Smooth muscle cell (in vitro differentiated cells): Measurements from ENCODE around the gene CDC42EP5. TPM values are rescaled to one million over a fixed set of nuclear protein-coding genes. Genes with fewer than 3 reads are reported as not detected.

Experiments used
- DNase-seq: peaks from one replicate; lab custom pipeline; 2025; ENCODE audit not compliant: unreplicated experiment; lab: John Stamatoyannopoulos, UW
- H2AFZ ChIP-seq: fragments of 200-600 bp; sonication (generic); 2 replicates; pipeline ENCODE4 v1.6.0; 2016; ENCODE audit warnings: antibody characterized with exemption, low read depth, mild to moderate bottlenecking
- H3F3A ChIP-seq: fragments of 200-600 bp; sonication (generic); 2 replicates; pipeline ENCODE4 v1.6.0; 2017; ENCODE audit warnings: antibody characterized with exemption, low read depth
- H3K27ac ChIP-seq: fragments of 200-600 bp; sonication (generic); 2 replicates; pipeline ENCODE4 v1.5.1; 2016; ENCODE audit warnings: low read depth, mild to moderate bottlenecking
- H3K27me3 ChIP-seq: fragments of 200-600 bp; sonication (generic); 2 replicates; pipeline ENCODE4 v1.6.1; 2016; ENCODE audit warnings: low read depth, mild to moderate bottlenecking
- H3K36me3 ChIP-seq: fragments of 200-600 bp; sonication (generic); 2 replicates; pipeline ENCODE4 v1.5.1; 2016; ENCODE audit warnings: low read depth
- H3K4me1 ChIP-seq: fragments of 200-600 bp; sonication (generic); 2 replicates; pipeline ENCODE4 v1.5.1; 2016; ENCODE audit warnings: low read depth
- H3K4me2 ChIP-seq: fragments of 200-600 bp; sonication (generic); 2 replicates; pipeline ENCODE4 v1.6.0; 2016; ENCODE audit warnings: mild to moderate bottlenecking
- H3K4me3 ChIP-seq: fragments of 200-600 bp; sonication (generic); 2 replicates; pipeline ENCODE4 v1.5.1; 2016; ENCODE audit warnings: mild to moderate bottlenecking
- H3K79me2 ChIP-seq: fragments of 200-600 bp; sonication (generic); 2 replicates; pipeline ENCODE4 v1.6.0; 2016; ENCODE audit warnings: low read depth, mild to moderate bottlenecking
- H3K9ac ChIP-seq: fragments of 200-600 bp; sonication (generic); 2 replicates; pipeline ENCODE4 v1.6.0; 2016; ENCODE audit warnings: low read depth
- H3K9me3 ChIP-seq: fragments of 200-600 bp; sonication (generic); replicated peaks from 2 replicates; pipeline ENCODE4 v1.5.1; 2016; ENCODE audit warnings: low read depth
- H4K20me1 ChIP-seq: fragments of 200-600 bp; sonication (generic); 2 replicates; pipeline ENCODE4 v1.6.0; 2016; ENCODE audit warnings: low read depth
- WGBS: methylation state at CpG from one replicate; pipeline ENCODE4 v1.1.7; 2016; ENCODE audit warnings: low lambda C conversion rate; 5-methylcytosine and 5-hydroxymethylcytosine counted together
- polyA plus RNA-seq: library from polyadenylated mRNA; unstranded; fragments of >200 nt; fragmentation: Nextera tagmentation; extraction: Ambion mirVana; gene quantifications from 2 replicates; pipeline ENCODE4 v1.2.1, GENCODE V29; 2016
- total RNA-seq: library from RNA; depleted of rRNA; stranded (reverse); fragments of >200 nt; gene quantifications from 2 replicates; pipeline ENCODE4 v1.2.3, GENCODE V29; 2014
- TF ChIP-seq, protein P1 (sequence below): fragments of 200-600 bp; sonication (generic); IDR thresholded peaks from 2 replicates; pipeline ENCODE4 v1.5.1; 2017; ENCODE audit warnings: borderline replicate concordance, mild to moderate bottlenecking, antibody characterized with exemption; ENCODE audit not compliant: insufficient read depth, poor library complexity, severe bottlenecking

CDC42EP5 gene
- total and polyA plus RNA-seq, 2 experiments from 2014 or later, result 33.6 to 99.8 TPM

DNA sequence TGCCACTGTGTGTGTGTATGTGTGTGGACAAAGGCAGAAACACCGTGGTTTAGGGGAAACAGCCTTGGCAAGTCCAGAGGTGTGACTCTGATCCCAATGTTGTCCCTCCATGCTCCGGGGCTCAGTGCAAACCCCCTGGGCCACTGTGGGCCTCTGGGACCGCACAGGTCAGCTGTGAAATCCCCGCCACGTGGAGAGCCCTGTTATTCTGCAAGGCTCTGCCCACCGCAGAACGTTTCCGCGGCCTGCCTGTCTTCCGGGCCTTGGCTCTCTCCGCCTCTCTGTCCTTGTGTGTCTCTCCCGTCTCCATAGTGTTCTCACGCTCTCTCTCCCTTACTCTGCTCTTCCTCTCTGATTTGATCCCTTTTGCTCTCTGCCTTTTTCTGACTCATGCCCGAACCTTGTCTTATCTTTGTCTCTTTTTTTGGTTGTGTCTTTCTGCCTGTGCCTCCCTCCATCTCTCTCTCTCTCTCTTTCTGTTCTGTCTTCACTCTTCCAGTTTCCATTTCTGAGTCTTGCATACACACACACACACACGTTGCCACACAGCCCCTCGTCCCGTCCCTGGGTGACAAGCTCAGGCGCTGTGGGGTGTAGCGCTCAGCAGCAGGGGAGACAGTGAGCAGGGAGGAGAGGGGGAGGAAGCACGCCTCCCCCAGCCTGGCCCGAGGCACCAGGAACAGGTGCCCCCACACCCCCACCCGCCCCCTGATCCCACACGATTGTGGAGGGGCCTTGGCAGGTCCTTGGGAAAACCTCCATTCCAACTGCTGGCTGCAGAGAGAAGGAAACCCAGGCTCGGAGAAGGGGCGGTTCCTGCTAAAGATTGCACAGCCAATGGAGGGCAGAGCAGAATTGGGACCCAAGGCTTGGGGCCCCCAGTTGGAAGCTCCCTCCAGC, 54.8 kb downstream of the CDC42EP5 start:
- Histone ChIP-seq H3K9ac (no peak overlapping the region), H3K79me2 (no peaks in the 10 kb centered on the region), H2AFZ (peak overlapping the region; percentile 43), H3K4me2 (peak overlapping the region; percentile 54), H3F3A (no peaks in the 10 kb centered on the region), H3K9me3 (no peaks in the 10 kb centered on the region), H3K27ac (no peak overlapping the region), H4K20me1 (no peaks in the 10 kb centered on the region), H3K4me1 (peaks cover 35% of the 10 kb centered on the region), H3K4me3 (no peak overlapping the region), H3K27me3 (peaks cover 36% of the 10 kb centered on the region), H3K36me3 (no peaks in the 10 kb centered on the region)
- TF ChIP-seq, protein P1, sequence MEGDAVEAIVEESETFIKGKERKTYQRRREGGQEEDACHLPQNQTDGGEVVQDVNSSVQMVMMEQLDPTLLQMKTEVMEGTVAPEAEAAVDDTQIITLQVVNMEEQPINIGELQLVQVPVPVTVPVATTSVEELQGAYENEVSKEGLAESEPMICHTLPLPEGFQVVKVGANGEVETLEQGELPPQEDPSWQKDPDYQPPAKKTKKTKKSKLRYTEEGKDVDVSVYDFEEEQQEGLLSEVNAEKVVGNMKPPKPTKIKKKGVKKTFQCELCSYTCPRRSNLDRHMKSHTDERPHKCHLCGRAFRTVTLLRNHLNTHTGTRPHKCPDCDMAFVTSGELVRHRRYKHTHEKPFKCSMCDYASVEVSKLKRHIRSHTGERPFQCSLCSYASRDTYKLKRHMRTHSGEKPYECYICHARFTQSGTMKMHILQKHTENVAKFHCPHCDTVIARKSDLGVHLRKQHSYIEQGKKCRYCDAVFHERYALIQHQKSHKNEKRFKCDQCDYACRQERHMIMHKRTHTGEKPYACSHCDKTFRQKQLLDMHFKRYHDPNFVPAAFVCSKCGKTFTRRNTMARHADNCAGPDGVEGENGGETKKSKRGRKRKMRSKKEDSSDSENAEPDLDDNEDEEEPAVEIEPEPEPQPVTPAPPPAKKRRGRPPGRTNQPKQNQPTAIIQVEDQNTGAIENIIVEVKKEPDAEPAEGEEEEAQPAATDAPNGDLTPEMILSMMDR, result no peak
- no peak for DNase-seq
- WGBS, result 37% methylated on average over 25 of the region's 25 CpGs

DNA sequence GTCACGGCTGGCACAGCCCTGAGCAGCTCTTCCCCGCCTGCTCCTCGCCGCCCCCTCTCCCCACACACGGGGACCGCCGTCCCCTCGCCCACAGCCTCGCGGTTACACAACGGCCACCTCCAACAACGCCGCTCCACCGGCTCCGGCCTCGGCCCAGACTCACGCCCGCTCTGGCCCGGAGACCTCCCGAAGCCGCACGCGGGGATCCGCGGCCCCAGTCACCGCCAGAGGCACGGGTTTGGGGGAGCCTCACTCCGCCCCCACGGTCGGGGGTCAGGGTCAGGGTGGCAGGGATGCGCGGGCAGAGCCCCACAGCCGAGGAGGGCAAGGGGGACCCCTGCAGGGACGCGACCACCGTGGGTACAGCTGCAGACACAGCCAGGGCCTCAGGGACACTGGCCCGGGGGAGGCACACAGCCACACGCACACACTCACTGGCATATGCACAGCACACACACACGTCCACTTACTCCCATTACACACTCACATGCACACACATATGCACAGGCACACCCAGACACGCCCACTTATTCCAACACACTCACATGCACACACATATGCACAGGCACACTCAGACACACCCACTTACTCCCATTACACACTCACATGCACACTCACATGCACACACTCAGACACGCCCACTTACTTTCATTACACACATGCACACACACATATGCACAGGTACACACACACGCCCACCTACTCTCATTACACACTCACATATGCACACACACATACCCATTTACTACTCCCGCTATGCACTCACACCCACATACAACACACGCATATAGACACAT, 56.2 kb downstream of the CDC42EP5 start:
- peaks cover 35% of the 10 kb centered on the region for H3K27me3 ChIP-seq
- no peak for DNase-seq

DNA sequence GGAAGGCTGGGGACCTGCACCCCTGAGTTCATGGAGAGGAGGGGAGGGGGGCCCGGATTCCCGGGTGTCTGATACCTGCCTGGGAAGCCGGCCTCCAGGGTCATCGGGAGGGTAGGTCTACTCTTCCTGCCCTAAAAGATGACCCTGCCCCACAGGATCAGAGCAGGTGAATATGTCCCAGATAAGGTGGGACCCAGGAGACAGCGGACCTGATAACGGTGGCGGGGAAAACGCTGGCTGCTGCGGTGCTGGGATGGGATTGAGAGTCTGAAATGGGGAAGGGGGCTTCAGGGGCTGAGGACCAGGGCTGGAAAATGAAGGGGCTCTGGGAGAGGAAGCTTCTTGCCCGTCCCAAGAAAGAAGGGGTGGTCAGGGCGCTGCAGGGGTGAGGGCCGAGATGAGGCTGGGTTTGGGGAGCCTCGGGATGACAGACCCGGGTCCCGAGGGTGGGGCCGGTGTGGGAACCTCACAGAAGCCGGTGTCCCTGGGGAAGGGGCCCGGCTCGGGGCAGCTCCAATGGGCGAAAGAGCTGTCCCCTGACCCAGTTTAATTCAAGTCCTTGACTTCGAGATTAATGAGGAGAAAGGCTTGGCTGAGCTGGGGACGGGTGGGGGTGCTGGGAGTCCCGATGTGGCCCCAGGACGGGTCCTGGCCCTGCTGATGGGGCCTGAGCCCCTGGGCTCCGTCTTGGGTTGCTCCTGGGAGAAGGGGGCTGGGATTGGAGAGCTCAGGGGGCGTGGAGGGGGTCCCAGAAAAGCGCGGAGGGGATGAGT, 57.0 kb downstream of the CDC42EP5 start:
- Histone ChIP-seq H3K4me3 (no peak overlapping the region), H4K20me1 (no peaks in the 10 kb centered on the region), H3K4me1 (peaks cover 27% of the 10 kb centered on the region), H3K4me2 (no peak overlapping the region), H3K27me3 (peaks cover 35% of the 10 kb centered on the region), H3K36me3 (no peaks in the 10 kb centered on the region), H3K9ac (no peak overlapping the region), H2AFZ (no peak overlapping the region), H3F3A (no peaks in the 10 kb centered on the region), H3K27ac (no peak overlapping the region), H3K79me2 (no peaks in the 10 kb centered on the region), H3K9me3 (no peaks in the 10 kb centered on the region)
- WGBS, result 33% methylated on average over 23 of the region's 28 CpGs
- TF ChIP-seq, protein P1, result no peak
- no peak for DNase-seq

More for the DNA sequence above, 56.2 kb downstream of the CDC42EP5 start:
- H3K4me3 ChIP-seq, result no peak overlapping the region
- no peak overlapping the region for H3K4me2 ChIP-seq
- no peak overlapping the region for H3K9ac ChIP-seq
- H3K36me3 ChIP-seq, result no peaks in the 10 kb centered on the region
- TF ChIP-seq, protein P1, result no peak
- no peaks in the 10 kb centered on the region for H4K20me1 ChIP-seq
- peaks cover 32% of the 10 kb centered on the region for H3K4me1 ChIP-seq
- 80% methylated on average over 24 of the region's 44 CpGs for WGBS
- no peak overlapping the region for H3K27ac ChIP-seq
- no peaks in the 10 kb centered on the region for H3K79me2 ChIP-seq
- no peak overlapping the region for H2AFZ ChIP-seq
- H3K9me3 ChIP-seq, result no peaks in the 10 kb centered on the region
- H3F3A ChIP-seq, result no peaks in the 10 kb centered on the region
